HG02610 (cell line): ENCODE measurements around the gene CASP7.

Experiments
- ATAC-seq: cut with Tn5 transposase; IDR thresholded peaks from one replicate; pipeline ENCODE4 v1.9.1; 2021; ENCODE audit warnings: mild to moderate bottlenecking, moderate library complexity; ENCODE audit not compliant: unreplicated experiment

The CASP7 gene

DNA sequence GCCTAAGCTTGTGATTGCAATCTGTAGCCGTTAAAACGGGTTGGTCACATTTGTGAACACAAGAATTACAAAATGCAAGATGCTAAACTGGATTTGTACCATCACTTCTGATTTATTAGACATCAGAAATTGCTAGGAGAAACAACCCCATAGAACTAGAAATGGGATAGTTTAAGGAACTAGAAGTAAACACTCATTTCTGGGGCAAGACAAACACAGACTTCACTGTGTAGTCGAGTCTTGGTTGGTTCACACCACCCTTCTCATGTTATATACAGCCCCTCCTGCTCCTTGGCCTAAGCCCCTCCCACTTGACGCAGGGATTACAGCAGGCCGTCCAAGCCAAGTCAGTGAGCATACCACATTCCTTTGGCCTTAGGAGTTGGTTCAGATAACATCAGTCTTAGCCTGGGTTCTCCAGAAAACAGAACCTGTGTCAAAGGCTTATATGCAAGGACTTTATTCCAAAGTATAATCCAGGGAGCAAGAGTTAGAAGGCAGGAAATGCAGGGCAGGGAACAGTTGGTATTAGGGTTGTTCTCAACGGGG lies 13.8 kb upstream of the CASP7 start:
- ATAC-seq, result no peak

DNA sequence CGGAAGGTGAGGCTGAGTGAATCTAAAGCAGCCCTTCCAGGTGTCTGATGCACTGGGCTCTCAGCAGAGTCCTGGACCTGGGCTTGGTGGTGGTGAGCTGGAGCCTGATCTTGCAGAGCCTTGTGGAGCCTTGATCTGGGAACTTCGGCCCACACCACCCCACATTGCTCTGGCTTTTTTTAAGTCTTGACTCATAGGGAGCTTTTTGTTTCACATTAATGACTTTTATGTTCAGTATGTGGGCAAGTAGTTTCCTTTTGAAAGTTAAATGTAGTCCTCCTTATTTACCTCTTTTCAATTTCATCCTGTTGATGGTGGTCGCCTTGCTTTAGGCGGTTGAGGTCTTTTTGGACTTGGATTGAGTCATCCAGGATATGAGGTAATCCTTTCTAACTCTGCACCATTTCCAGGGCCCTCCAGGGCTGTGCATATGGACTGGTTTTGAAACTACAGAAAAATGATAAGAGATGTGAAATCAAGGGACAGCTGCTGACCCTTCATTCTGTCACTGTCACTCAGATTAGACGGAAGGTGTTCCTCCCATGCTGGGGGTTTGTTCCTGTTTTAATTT lies 12.9 kb upstream of the CASP7 start:
- ATAC-seq, result peak; percentile 93

DNA sequence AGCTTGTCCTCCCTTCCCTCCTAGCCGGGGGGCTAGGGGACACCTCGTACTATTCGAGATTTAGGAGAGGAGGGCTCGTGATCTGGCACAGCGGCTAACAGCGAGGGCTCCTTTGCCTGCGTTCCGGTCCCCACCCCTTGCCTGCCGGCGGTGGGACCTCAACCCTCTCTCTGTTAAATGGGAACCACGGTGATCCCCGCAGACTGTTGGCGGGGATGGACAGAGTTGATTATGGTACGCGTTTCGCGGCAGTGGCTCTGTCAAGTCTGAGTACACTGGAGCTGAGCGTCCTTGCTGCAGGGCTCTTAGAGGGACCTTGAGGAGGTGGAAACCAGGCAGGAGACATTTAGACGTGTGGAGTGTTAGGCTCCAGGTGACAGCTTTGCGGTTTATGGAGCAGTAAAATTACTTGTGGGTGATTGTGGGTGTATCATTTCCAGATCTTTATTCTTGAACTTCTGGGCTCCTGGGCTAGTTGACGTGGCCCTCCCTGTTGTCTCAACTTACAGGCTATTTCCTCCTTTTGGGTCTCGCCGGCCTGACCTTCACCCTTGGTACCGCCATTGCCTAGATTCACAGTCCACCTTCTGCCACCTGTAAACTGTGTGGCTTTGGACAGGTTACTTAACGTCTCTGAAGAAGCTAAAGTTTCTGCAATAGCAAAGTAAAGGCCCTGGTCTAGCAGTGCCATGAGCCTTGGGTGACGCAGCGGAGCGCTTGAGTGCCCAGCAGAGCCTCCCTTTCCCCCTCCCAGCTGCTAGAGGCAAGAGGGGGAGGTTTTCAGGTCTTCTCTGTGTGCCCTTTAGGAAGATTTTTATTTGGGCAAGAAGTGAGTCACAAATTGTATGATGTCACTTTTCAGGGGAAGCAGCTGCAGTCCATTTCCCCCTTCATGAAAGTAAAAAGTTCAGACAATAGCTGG lies 739 bp downstream of the CASP7 start:
- ATAC-seq, result peak; percentile 22

DNA sequence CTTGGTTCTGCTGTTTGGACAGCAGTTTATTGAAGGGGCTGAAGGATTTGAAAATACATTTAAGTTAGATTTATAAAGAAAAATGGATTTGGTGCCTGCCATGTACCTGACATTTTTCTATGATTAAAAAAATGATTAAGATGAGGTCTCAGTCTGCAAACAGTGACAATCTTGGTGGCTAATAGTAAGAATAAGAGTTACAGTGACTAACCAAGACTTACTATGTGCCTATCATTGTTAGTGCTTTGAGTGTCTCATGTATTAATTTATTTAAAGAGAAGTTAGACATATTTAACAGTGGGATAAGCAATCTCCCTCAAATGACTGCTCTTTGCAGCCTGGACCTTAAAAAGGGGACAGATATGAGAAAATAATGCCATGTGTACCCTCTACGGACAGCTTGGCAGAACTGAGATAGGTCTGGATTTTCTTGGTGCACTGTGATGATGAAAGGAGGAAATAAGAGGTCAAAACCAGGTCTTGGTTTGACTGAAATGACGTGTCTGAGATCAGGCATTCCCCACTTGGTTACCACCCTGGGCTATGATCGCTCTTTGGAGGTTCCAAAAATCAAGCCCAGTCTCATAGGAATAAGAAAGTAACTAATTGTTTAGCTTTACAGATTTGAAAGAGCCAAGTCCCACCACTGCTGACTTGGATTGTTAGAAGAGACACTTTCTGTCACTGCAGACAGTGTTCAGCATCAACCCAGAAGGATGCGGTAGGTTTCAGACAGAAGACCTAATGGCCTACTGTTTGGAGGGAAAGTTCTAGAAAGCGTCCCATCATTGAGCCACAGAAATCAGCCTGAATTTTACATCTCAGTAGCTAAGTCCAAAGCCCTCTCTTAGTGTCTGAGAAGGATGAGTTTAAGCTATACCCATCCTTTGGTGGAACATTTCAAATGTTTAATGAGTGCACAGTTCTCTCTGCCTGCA lies 2.1 kb downstream of the CASP7 start:
- peak; percentile 70 for ATAC-seq

DNA sequence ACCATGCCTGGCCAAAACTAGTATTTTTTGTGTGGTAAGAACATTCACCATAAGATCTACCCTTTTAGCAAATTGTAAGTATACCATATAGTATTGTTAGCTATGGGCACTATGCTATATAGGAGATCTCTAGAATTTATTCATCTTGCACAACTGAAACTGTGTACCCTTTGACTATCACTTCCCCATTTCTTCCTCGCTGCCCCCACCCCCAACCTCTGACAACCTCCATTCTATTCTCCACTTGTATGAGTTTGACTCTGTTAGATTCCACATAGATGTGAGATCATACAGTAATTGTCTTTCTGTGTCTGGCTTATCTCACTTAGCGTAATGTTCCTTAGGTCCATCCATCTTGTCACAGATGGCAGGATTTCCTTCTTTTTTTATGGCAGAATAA lies 3.6 kb downstream of the CASP7 start:
- no peak for ATAC-seq

DNA sequence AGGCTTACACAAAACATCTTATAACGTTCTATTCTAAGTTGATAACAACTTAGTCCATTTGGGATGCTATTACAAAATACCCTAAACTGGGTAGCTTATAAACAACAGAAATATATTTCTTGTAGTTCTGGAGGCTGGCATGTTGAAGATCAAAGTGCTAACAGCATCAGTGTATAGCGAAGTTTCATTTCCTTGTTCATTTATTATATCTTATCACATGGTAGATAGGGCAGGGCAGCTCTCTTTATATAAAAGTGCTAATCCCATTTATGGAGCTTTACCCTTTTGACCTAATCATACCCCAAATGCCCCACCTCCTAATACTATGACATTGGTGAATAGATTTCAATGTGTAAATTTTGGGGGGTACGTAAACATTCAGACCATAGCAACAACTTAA lies 6.3 kb downstream of the CASP7 start:
- no peak for ATAC-seq

DNA sequence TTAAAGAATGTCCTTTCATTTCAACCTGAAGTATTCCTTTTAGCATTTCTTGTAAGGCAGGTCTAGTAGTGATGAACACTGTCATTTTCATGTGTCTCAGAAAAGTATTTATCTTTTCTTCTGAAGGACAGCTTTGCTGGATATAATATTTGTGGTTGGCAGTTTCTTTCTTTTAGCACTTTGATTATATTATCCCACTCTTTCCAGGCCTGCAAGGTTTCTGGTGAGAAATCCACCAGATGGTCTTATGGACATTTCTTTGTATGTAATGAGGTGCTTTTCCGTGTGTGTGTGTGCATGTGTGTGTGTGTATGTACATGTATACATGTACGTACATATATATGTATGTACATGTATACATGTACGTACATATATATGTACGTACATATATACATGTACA lies 7.3 kb downstream of the CASP7 start:
- ATAC-seq, result no peak

DNA sequence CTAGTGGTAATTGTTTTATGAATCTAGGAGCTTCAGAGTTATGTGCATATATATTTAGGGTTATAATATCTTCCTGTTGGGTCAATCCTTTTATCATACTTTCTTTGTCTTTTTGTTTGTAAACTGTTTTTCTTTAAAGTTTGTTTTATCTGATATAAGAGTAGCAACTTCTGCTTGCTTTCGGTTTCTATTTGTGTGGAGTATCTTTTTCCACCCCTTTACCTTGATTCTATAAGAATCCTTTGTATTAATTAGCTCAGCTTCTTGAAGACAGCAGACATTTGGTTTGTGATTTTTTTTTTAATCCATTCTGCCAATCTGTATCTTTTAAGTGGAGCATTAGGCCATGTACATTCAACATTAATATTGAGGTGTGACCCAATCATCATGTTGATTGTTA lies 9.3 kb downstream of the CASP7 start:
- ATAC-seq, result no peak

DNA sequence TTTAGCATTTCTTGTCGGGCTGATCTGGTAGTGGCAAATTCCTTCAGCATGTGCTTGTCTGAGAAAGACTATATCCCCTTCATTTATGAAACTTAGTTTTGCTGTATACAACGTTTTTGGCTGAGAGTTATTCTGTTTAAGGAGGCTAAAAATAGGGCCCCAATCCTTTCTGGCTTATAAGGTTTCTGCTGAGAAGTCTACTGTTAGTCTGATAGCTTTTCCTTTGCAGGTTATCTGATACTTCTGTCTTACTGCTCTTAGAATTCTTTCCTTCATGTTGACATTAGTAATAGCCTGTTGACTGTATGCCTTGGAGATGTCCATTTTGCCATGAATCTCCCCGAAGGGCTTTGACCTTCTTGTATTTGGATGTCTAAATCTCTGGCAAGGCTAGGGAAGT lies 9.9 kb downstream of the CASP7 start:
- ATAC-seq, result no peak

DNA sequence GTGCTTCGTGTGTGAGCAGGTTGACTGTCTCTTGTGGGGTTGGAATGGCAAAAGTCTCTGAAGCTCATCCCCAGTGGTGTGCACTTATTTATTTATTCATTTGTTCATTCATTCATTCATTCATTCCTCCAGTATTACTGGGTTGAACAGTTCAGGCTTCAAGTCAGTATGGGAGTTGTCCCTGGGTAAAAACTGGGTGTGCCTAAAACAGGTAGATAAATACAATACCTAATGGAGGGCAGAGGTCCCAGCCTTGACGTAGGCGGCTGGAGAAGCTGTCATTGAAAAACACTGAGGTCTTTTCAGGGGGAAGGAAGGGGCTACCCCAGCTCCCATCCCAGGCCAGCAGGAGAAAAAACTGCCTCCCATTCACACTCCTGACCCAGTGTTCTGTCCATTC lies 11.0 kb downstream of the CASP7 start:
- ATAC-seq, result no peak

DNA sequence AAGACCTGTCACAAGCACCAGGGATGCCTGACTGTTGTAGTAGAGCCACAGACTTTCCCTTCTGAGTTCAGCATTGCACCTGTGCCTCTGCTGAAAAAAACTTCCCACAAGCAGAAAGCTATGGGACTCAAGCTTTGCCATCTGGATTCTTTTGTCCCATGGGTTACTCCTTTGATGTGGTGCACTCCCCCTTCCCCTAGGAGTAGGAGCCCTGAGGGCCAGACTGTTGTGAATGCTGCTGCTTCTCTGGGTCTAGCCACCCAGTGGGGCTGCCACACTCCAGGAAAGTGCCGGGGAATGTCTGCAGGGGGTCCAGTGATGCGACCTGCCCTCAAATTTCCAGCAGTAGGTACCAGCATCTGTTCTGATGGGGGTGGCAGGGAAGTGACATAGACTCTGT lies 11.7 kb downstream of the CASP7 start:
- ATAC-seq, result no peak

DNA sequence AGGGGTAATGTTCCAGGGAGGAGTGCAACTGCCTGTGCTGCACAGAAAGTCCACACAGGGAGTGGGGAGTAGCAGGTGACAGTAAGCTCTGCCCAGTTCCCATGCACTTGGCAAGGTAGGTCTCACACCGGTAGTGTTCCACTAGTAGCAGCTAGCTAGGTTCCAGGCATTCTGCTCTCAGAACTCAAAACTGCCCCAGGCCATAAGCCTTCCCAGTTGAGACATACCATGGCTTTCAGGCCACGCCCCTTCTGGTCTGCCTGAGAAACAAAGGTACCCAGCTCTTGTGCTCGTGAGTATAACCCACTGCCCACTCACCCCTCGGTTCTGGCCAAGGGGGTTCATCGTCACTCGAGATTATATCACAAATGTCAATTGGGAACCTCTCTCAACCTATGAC lies 12.6 kb downstream of the CASP7 start:
- ATAC-seq, result no peak

DNA sequence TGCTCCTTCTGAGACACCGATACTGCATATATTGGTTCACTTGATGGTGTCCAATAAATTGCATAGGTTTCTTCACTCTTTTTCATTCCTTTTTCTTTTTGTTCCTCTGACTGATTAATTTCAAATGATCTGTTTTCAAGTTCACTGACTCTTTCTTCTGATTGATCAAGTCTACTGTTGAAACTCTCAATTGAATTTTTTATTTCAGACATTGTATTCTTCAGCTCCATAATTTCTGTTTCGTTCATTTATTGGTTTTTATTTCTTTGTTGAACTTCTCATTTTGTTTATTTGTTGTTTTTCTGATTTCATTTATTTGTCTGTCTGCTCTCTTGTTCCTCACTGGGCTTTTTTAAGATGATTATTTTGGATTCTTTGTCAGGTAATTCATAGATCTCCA lies 13.6 kb downstream of the CASP7 start:
- no peak for ATAC-seq

DNA sequence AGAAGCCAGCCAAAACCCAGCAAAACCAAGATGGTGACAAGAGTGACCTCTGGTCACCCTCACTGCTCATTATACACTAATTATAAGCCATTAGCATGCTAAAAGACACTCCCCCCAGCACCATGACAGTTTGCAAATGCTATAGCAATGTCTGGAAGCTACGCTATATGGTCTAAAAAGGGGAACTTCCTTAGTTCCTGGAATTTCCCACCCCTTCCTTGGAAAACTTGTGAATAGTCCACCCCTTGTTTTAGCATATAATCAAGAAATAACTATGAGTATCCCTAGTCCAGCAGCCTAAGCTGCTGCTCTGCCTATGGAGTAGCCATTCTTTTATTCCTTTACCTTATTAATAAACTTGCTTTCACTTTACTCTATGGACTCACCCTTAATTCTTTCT lies 16.0 kb downstream of the CASP7 start:
- ATAC-seq, result no peak

DNA sequence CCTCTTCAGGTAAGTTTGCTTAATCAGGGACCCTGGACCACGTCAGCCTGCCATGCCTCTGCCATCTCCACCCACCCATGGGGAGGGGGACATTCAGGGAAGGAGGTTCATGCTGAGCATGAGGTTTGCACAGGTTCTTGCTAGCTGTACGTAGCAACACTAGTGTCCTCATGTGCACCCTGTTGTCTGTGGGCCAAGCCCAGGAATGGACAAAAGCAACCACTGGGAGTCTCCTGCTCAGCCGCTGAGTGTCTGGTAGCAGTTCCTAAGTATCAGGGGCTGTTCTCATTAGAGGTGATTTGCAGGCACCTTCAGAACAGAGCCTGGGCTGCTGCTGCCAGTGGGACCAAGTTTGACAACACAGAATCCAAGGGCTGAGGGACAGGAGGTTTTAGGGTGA lies 17.9 kb downstream of the CASP7 start:
- ATAC-seq, result no peak

DNA sequence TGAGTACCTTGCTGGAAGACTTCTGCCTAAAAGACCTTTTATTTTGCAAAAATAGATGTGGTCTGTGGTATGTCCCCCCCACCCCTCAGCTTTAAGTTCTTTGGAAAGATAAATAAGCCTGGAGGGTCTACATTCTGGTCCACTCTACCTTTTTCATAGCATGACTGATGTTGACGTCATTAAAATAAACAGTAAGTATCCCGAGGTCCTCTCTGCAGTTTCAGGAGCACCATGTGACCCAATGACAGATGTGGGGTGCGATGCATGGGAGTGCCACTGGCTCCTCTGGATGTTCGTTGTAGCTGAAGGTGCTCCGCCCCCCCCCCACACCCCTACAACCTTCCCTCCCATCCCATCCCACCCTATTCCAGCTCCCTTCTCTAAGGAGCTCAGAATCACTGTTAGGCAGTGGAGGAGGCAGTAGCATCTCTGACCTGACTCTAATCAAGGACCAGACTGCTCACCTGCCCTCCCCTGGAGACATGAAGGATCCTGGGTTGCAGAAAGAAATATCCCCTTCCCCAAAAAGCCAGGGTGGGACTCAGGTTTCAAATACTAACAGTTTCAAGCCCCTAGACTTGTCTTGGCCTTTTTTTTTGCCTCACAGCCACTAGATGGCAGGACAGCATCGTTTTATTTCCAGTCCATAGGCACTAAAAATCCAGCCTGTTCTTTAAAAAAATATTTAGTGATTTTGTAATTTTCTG lies 25.1 kb downstream of the CASP7 start:
- ATAC-seq, result no peak

DNA sequence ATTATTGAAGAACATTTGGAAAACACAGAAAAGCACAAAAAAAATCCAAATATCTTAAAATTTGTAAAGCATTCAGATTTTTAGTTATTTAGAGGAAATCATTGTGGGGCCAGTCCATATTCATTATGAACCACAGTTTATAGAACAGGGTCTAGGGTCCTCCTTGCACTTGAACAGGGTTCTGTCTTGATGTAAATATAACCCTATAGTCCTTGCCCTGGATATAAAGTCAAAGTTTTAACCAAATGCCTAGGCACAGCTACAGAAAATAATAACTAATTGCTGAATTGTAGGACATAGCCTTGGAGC lies 25.6 kb downstream of the CASP7 start:
- no peak for ATAC-seq

DNA sequence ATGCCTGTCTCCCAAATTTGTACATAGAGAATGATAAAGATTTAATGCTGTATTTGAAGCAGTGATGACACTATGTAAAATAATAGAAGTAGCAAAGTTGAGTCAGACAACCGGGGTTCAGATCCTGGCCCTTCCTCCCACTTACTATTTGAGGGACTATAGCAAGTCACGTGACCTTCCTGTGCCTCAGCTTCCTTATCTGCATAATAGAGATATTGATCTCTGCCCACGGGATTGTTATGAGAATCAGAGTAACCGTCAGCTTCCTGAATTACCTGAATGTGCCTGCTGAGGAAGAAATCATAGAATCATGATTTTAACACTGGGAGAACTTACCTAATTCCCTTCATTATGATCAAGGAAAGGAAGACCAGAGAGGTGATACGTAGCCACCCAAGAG lies 26.9 kb downstream of the CASP7 start:
- ATAC-seq, result no peak

DNA sequence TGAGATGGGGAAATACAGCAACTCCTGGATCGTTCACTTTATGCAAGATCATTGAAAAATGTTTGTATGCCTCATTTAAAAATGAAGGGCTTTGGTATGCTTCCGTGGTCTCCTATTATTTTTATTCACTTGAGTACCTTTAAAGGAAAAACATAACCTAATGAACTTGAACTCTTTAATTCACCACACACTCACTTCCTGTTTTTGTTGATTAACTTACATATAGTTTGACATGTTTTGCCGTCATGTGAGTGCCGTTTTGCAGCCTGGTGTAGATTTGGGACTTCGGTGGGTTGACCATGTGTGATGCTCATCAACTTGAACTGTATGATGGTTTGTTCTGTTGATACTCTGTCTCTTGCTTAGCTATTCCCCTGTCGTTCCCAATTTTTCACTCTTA lies 28.9 kb downstream of the CASP7 start:
- ATAC-seq, result no peak

DNA sequence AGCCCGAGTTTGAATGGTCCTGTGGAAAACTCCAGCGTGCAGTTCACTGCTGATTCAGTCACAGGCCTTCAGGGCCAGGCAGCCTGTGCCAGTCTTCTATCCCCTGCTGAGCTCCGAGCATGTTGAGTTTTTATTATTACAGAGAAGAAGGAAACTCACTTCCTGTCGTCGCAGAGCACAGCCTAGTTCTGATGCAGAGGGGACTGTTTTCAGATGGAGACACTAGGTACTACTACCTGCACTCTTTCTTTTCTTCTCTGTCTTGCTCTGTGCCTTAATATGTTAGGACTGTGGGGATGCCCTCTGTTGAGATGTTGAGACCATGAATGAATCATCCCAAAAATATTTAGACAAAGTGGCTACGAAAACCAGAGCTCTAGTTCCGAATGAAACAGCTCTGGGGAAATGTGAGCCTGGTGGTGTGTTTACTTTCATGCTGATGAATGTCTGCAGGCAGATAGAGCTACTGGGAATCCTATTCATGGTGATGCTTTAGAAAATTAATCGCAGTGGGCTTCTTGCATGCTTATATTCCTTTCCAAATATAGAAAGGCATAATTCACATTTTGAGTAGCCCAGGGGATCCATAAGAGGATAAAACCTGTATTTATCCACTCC lies 29.6 kb downstream of the CASP7 start:
- ATAC-seq, result no peak
